Neural progenitor cell (in vitro differentiated cells): Measurements from ENCODE around the gene KXD1.

Source experiments
- CTCF ChIP-seq: fragments of 200-600 bp; sonication (generic); IDR thresholded peaks from 2 replicates; pipeline ENCODE4 v1.5.1; 2017; ENCODE audit warnings: antibody characterized with exemption, mild to moderate bottlenecking
- EZH2phosphoT487 ChIP-seq: fragments of 200-600 bp; sonication (generic); IDR thresholded peaks from 2 replicates; pipeline ENCODE4 v1.6.1; 2017; ENCODE audit warnings: antibody characterized with exemption

GRCh38 chr19:18568367-18568766, 10.7 kb downstream of the KXD1 start:
- TF ChIP-seq CTCF (no peak), EZH2phosphoT487 (no peak)
